ENCODE data around the gene SEC31B.

SEC31B gene

GRCh38 chr10:100501423-100501822 lies 18.2 kb downstream of the SEC31B start:
- DNase-seq (ENCODE audit: low spot score), result no peak

DNA sequence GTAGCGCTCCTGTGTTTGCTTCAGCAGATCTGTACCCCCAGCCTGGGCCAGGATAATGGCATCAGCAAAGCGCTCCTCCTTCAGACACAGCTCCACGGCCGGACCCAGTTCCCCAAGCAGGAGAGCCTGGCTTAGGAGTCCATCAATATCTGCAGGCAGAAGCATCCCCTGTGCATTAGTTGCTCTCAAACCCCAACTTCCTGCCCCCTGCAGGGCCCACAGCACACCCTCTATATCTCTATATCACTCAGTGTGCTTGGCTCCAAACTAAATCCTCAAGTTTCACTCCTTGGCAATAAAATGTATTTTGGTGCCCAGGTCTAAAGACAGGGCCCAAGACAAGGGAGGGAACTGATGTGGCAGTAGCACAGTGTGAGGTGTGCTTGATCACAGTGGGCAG lies 21.6 kb downstream of the SEC31B start:
- no peak for DNase-seq (ENCODE audit: low spot score)

DNA sequence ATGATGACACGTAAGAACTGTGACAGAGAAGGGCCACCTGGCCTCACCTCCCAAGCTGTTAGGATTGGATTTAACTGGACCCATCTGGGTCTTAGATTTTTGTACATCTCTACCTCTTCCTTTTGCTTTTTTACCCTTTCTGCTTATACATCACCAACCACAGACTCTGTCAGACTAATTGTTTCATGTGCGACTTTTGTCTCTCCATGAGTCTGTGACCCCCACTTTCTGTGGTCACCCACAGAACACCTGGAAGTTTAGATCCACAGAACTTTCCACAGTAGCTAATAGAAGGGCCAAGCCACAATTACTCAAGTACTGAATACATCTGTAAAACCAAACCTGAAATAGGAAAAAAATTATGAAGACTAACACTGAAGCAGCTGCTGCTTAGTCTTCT lies 23.1 kb downstream of the SEC31B start:
- DNase-seq (ENCODE audit: low spot score), result no peak

GRCh38 chr10:100490531-100490930 lies 29.1 kb downstream of the SEC31B start:
- DNase-seq (ENCODE audit: low spot score), result no peak

DNA sequence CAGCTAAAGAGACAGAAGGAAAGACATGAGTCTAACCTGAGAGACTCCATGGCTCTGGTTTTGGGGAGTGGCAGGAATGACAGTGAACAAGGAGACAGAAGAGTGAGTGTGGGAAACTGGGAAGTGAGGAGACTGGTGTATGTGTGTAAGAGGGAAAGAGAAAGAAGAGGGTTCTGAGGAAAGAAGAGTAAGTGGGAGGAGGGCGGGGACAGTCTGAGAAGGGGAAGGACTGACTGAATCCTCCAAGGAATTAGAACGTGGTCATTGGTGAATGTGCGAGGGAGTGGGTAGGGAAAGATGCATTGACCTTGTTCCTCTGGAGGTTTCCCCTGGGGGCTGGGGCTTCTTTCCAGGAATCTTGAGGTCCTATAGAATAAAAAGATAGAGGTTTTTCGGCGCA lies 30.3 kb downstream of the SEC31B start:
- DNase-seq (ENCODE audit: low spot score), result no peak

GRCh38 chr10:100487529-100487928 lies 32.1 kb downstream of the SEC31B start:
- no peak for DNase-seq (ENCODE audit: low spot score)

DNA sequence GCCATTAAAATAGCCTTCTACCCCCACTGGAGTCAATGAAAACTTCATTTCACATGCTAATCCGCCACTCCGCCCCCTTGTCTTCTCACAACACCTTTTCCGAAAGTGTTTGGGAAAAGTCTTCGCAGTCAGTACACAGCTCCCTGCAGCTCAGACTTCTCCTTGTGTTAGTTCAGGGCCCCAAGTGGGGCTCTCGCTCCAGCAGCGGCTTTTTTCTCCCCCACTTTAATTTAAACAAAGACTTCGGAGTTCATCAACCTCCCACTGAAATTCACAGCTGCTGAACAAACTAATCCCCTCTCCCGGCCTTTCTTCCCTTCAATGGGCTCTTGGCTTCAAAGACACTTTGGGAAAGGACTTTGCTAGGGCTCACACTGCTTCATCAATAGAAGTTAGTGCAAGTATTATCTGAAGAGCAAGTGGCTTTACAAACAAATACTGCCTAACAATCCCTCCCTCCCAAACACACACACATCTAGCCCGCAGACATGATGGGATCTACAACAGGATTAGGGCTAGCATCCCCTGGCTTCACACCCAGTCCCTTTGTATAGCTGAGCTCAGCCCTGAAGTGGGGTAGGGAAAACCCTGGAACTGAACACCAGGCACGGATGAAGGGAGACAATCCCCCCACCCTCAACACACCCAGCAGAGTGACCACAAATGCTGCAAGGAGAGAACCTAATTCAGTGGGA lies 33.7 kb downstream of the SEC31B start:
- DNase-seq (ENCODE audit: low spot score), result no peak

DNA sequence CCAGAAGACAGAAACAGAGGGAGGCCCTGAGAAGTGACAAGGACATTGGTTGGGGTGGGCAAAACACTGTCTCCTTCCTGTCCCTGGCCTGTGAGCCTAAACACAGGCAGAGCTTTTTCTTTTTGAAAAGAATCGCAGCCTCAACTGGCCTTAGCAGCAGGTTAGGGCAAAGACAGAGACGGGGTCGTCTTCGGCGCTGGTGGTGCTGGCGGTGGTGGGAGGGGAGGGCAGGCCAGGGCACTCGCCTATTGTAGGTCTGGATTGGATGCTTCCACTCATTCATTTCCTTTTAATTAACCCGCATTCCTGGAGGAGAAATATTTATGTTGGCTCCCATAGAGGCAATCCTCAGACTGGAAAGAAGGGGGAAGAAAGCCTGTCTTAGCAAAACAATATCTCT lies 34.3 kb downstream of the SEC31B start:
- no peak for DNase-seq (ENCODE audit: low spot score)

DNA sequence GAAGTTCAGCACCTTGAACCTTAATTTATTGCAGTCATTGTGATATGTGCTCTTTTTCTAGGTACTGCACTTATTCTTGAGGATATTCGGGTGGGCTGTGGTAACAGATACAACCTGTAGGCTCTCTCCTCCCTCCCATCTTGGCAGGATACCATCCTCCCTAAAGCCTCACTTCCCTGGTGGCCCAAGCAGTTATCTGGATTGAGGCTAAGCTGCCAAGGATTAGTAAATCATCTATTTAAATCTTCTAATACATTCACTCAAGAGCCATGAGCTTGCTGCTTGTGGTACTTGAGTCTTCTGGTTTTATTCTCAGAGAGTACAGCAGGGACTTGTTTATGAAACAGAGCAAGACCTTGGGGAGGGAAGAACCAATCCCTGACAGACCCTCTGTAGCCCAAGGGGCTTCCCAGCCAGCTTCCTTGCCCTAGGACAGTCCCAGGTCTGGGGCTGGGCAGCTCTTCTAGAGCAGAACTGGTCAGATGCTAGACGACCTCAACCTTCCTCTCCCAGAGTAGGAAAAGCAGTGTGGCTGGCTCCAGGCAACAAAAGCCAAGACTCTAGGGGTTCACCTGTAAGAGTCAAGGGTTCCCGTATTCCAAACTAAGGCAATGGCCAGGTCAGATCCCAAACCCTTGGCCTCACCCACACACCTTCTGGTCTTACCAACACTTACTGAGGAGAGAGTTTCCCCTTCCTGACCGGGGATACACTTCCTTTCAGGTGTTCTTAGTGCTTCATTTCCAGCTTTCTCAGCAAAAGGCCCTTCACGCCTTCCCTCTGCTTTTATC lies 35.6 kb downstream of the SEC31B start:
- DNase-seq (ENCODE audit: low spot score), result no peak

- DNase-seq (ENCODE audit: low spot score), result no peak
These were observed 36.9 kb downstream of the SEC31B start for GRCh38 chr10:100482834-100483185.

DNA sequence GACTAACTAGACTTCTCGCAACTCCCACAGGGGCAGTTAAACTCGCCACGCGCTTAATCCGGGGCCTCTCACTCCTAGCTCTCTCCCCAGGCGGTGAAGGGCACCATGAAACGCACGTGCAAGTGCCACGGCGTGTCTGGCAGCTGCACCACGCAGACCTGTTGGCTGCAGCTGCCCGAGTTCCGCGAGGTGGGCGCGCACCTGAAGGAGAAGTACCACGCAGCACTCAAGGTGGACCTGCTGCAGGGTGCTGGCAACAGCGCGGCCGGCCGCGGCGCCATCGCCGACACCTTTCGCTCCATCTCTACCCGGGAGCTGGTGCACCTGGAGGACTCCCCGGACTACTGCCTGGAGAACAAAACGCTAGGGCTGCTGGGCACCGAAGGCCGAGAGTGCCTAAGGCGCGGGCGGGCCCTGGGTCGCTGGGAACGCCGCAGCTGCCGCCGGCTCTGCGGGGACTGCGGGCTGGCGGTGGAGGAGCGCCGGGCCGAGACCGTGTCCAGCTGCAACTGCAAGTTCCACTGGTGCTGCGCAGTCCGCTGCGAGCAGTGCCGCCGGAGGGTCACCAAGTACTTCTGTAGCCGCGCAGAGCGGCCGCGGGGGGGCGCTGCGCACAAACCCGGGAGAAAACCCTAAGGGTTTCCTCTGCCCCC lies 37.4 kb downstream of the SEC31B start:
- peak; percentile 55 for DNase-seq (ENCODE audit: low spot score)

- peak; percentile 76 for DNase-seq (ENCODE audit: low spot score)
These were observed 38.1 kb downstream of the SEC31B start for GRCh38 chr10:100481462-100482081.

DNA sequence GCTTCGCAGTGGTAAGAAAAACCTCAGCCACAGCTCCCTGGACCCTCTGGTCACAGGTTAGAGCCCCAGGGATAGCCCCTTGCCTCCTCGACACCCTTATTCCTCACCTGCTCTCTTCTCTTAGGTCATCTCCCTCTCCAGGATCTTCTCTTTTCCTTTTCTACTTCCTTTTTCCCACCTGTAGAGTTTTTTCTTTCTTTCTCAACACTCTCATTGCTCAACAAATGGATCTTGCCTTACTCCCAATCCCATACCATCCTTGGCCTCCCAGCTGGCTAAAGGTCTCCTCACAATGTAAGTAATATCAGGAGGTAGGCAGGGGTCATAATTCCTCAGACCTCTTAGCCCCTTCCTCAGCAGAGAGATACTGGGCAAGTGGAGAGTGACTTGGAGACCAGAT lies 39.7 kb downstream of the SEC31B start:
- DNase-seq (ENCODE audit: low spot score), result no peak

GRCh38 chr10:100479037-100479436 lies 40.6 kb downstream of the SEC31B start:
- DNase-seq (ENCODE audit: low spot score), result no peak

DNA sequence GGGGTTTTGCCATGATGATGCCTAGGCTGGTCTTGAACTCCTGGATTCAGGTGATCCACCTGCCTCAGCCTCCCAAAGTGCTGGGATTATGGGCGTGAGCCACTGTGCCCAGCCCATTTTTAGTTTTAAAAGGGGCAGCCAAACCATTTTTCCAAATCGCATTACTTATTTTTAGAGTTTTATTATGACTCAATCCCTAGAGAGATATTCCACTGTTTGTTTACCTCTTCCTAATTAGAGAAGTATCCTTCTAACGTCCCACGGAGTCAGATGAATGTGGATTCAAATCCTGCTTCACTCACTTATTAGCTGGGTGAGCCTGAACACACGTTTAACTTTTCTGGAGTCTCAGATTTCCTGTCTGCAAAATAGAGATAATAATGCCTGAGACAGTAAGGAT lies 41.7 kb downstream of the SEC31B start:
- DNase-seq (ENCODE audit: low spot score), result no peak

GRCh38 chr10:100470367-100470766 lies 49.3 kb downstream of the SEC31B start:
- DNase-seq (ENCODE audit: low spot score), result no peak

GRCh38 chr10:100469756-100470155 lies 49.9 kb downstream of the SEC31B start:
- no peak for DNase-seq (ENCODE audit: low spot score)

DNA sequence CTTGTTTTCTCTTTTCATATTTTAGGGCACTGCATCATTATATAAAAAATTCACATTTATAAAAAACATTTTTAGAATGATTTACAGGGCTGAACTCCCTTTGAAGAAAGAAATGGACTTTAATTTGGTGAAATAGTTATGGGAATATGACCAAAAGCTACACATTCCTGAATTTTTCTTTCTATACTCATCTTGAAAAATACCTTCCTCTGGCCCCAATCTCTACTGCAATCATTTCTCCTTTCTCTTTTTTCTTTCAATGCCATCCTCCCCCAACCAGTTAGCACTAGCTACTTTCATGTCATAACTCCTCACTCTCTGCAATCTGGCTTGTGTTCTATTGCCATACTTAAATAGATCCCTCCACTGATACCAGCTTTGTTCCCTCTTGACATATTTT lies 50.7 kb downstream of the SEC31B start:
- DNase-seq (ENCODE audit: low spot score), result no peak

- no peak for DNase-seq (ENCODE audit: low spot score)
These were observed 51.3 kb downstream of the SEC31B start for GRCh38 chr10:100468322-100468721.

DNA sequence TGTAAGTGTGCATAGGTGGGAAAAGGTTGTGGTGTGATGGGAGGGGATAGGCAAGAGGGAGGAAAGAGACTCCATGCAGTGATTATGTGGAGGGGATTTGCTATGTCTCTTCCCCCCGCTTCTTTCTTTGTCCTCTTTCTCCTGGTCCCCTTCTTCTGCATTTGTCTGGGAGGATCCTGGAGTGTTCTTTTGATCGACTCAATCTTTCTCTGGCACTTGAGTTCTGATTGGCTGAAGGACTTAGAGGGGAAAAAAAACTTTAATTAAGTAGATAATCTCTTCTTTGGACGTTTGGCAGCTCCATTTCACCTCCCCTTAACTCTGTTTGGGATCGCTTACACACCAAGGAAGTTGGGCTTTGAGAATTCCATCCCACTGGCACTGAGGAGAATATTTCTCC lies 57.0 kb downstream of the SEC31B start, which contains the start of gene WNT8B:
WNT8B (plus strand) TSS at position 301 of the 400 bp plus-strand sequence. CDS start 160 bp downstream, outside the sequence.
- DNase-seq (ENCODE audit: low spot score), result no peak

- no peak for DNase-seq (ENCODE audit: low spot score)
These were observed 70.7 kb downstream of the SEC31B start for GRCh38 chr10:100448951-100449350.

- DNase-seq (ENCODE audit: low spot score), result no peak
These were observed 72.0 kb downstream of the SEC31B start for GRCh38 chr10:100447663-100448062.
